Smooth muscle cell of bladder (primary cell): ENCODE data around the gene LRIG3. TPM values are rescaled to one million over a fixed set of nuclear protein-coding genes. Genes with fewer than 3 reads are reported as not detected.

ENCODE experiments used
- total RNA-seq: library from RNA; depleted of rRNA; stranded (reverse); fragments of >200 nt; gene quantifications from 2 replicates; pipeline ENCODE4 v1.2.3, GENCODE V29; 2014

LRIG3 gene
- total RNA-seq = 48.9 and 67.7 TPM in 2 replicates

GRCh38 chr12:58920102-58920960 is at the start of gene LRIG3:
Gene LRIG3 (minus strand): TSS chr12:58920504. CDS start chr12:58920235, 269 bp downstream.

